Measurements from ENCODE around the gene SIX2.
"Not testable (repeated sequence)": the region's sequence is repeated elsewhere in the genome, so short reads cannot be mapped to it uniquely, and the experiment has no call there.

SIX2 gene

DNA sequence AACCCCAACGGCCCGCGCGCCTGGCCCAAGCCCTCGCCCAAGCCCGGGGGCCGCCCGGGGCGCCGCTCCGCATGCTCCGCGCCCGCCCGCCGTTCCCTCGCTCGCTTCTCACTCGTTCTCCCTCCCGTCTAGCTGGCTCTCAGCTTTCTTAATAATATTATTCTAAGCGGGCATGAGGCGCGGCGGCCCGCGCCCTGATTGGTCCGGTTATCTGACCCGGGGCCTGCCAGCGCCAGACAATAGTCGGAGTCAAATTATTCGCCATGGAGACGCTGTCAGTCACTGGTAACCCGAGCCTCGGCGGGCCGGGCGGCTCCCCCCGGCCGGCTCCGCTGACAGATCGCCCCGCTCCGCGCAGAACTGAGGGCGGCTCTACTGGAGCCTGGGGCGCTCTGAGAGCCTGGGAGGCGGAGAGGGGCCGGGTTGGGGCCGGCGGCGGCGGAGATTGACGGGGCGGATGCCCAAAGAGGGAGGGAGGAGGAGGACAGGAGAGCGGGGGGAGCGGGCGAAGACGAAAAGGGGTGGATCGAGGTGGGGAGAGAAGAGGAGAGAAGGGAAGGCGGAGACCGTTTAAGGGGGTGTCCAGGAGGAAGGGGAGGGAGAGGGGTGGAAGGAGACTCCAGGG, at the start of gene SIX2:
Gene SIX2, minus strand, starts transcription at position 150 of the 625 bp plus-strand sequence. CDS start 342 bp downstream, outside the sequence.
- DNase-seq, result peak in 6 of 56 donors; percentile 5 to 54 (median 13)

DNA sequence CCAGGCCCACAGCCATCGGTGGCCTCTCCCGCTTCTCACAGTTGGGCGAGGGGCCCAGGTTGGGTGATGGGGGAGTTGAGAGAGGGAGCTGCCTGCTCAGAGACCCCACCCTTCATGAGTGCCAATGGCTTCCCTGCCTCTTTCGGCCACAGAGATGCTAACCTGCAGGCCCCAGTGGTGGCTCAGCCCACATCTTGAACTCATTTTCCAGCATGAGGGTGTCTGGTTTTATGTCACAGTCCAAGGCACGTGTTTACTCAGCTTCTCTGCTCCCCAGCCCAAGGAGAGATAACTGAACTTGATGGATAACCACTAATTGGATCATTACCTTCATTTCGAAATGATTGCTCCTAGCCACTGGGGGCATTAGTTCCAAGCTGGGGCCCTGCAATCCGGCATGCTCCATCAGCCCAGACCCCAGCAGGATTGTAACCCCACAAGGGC, 45.9 kb upstream of the SIX2 start:
- no peak for DNase-seq

DNA sequence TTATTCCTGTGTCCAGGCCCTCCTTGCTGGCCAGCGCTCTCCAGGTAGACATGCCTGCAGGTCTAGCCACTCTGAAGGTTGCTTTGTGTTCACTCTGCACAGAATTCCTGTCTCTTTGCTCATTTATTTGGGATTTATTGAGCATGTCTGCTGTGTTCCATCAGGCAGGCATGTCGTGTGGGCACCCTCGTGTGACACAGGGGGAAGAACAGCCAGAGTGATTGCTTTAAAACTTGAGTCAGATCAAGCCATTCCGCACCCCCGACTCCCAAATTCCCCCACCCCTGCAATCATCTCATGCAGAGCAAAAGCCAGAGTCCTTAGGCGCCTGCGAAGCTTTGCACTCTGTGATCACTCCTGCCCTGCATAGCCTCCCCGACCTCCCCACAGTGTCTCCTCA, 44.7 kb upstream of the SIX2 start:
- DNase-seq, result peak in 1 of 56 donors; percentile 1

DNA sequence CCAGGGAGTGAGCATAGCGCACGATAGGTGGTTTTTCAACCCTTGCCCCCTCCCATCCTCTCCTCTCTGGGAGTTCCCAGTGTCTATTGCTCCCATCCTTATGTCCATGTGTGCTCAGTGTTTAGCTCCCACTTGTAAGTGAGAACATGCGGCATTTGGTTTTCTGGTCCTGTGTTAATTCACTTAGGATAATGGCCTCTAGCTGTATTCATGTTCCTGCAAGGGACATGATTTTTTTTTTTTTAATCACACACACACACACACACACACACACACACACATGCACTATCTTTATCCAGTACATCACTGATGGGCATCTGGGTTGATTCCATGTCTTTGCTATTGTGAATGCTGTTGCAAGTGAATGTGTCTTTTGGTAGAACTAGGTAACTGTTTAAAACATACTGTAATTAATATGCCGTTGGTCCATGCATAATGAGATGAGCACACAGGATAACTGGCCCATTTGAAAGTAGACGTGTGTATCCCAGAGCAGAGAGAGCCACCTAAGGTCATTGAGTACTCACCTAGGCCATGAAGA, 43.2 kb upstream of the SIX2 start:
- DNase-seq, result no peak

DNA sequence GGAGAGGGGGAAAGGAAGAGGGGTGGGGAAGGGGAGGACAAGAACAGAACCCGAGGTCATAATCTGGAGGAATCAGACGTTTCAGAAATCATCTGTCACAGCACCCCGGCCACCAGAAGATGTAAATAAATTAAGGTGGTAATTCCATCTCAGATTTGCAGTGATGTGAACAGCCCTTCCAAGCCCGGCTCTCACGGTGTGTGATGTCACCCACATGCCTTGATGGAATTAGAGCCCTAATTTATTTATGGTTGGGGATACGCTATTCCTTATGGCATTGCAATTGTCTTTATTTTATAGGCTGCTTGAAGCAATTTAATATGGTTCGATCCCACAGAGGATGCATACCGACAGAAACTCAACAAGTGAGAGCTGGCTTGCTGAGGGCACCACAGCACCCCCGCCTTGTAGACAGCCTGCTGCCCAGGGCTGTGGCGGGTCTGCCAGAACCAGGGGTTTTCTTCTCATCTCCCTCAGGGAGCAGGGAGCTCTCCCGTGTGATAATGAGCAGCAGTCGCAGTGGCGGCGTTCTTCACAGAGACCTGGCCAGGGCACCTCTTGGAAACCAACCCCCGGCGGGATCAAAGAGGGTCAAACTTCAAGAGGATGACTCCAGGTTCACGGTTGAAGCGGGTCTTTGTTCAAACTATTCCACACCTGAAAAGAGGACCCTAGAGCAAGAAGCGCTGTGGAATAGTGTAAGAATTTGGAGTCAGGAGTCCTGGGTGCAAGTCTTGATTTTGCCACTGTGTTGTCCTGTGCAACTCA, 40.5 kb upstream of the SIX2 start:
- DNase-seq, result no peak

DNA sequence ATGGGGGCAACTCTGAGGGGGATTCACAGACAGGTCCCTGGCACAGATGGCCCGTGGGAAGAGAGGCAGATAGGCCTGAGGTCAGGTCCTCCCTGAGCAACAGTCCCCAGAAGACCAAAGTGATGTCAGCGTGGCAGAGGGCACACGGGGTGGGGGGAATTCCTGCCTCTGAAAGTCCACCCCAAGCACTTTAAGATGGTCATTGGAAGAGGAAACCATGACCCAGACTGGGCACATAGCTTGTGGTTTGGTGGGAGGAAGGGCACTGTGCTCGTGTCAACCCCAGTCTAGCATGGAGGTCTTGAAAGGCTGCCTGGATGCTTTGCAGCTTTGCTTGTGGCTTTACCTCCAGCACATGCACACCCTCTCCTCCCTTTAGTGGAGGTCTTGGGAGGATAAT, 38.0 kb upstream of the SIX2 start:
- DNase-seq, result no peak

DNA sequence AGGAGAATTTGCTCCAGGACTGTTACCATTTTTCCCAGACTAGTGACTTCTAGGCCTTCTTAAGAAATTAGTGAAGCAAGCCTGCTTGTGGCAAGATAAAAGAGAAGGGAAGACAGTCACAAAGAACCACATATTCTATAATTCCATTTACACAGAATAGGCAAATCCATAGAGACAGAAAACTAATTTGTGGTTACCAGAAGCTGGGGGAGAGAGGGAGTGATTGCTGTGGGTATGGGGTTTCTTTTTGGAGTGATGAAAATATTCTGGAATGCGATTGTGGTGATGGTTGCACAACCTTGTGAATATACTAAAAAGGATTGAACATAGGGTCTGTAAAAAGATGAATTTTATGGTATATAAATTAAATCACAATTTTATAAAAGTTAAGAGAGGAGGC, 37.5 kb upstream of the SIX2 start:
- no peak for DNase-seq

DNA sequence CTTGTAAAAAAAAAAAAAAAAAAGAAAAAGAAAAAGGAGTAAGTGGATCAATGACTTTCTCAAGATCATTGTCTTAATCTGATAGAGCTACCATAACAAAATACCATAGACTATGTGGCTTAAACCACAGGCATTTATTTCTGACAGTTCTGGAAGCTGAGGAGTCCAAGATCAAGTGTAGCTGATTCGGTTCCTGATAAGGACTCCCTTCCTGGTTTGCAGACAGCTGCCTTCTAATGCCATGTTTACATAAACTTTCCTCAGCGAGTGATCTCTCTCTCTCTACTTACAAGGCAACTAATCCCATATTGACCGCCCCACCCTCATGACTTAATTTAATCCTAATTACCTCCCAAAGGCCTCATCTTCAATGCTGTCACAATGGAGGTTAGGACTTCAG, 36.5 kb upstream of the SIX2 start:
- no peak for DNase-seq

DNA sequence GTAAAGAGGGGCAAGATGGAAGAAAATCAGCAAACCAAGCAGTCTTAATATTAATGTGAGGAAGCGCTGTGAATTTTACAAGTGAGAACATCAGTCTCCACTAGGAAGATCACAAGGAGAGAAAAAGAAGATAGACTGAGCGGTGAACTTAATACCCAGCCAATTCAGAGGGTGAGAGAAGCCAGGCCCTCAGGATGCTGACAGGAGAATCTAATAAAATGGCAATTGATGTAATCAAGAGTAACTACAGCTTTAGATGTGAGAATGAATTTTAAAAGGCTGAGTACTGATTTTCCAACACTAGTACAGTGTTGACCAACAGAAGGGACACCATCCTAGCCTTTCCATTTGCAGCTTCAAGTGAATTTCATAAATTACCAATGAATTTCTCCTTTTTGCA, 35.7 kb upstream of the SIX2 start:
- DNase-seq, result no peak

DNA sequence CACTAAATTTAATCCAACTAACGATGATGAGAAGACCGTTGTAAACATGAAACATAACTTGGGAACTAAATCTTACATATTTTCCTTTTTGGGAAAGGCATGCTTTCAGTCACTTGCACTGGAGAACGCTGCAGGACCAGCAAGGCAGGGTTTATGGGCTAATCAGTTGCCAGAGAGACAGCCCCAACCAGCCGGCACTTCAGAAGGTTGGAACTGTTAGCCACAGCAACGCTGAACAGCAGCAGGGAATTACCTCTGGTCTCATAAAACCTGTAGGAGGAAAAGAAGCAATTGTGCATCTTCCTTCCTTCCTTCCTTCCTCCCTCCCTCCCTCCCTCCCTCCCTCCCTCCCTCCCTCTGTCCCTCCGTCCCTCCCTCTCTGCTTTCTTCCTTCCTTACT, 33.9 kb upstream of the SIX2 start:
- no peak for DNase-seq

DNA sequence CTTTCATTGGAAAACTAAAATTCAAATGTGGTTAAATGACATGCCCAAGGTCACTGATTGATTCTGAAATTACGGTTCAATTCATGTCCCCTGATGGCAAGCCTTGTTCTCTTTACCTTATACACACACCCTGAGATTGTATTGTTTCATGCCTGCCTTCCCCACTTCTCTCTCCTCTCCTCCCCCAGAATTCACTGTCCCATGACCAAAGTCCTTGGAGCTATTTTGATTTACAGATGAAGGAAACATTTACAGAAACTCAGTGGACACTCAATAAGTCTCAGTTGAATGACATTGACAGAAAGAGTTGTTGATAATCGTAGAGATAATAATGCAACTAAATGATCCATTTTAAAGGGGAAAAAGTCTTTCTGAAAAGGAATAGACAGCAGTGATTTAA, 33.1 kb upstream of the SIX2 start:
- DNase-seq, result no peak

DNA sequence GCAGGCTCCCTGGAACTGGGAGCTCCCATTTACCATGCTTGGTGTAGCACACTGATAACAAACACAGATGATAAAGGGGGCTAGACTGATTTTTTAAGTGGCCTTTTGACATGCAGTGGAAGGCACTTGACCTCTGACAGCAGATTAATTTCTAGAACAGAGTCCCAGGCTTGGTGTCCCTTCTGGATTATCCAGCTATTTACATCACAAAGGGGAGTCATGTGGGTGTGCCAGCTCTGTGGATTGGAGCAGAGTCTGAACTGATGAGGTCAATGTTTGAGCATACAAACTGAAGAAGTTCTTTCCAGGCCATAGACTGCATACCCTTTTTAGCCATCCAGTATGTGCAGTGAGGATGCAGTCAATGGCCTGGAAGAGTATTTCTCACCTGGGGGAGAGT, 31.5 kb upstream of the SIX2 start:
- DNase-seq, result no peak

DNA sequence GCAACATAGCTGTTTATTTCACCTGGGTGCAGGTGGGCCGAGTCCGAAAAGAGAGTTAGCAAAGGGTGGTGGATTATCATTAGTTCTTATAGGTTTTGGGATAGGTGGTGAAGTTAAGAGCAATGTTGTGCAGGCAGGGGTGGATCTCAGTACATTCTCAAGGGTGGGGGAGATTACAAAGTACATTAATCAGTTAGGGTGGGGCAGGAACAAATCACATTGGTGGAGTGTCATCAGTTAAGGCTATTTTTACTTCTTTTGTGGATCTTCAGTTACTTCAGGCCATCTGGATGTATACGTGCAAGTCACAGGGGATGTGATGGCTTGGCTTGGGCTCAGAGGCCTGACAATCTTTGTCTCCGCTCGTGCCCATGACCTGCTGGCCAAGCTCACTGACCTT, 30.6 kb upstream of the SIX2 start:
- DNase-seq, result not testable (repeated sequence)

DNA sequence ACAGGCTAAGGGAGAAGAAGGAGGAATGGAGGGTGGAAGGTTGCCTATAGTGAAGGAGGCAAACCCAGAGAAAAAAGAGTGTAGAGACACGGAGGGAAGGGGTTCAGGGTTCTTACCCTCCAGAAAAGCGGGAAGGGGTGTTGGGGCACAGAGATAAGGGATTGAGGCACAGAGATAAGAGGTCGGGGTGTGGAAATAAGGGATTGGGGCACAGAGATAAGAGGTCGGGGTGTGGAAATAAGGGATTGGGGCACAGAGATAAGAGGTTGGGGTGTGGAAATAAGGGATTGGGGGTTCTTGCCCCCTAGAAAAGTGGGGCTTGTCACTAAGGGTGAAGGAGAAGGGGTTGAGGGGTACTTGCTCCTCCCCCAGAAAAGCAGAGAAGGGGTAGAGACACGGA, 29.6 kb upstream of the SIX2 start:
- DNase-seq, result not testable (repeated sequence)

DNA sequence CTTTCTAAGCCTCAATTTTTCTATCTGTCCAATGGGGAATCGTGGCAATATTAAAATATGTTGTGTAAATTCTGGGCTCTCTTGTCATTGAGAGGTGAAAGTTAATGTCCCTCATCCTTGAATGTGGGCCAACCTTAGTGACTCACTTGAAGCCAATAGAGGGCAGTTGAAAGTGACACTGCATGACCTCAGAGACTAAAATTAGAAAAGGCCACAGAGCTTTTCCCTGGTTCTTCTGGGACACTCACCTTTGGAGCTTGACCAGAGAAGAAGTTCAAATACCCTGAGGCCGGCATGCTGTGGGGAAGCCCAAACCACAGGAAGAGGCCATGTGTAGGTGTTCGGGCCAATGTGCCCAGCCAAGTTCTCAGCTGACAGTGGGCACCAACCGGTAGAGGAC, 24.1 kb upstream of the SIX2 start:
- no peak for DNase-seq

DNA sequence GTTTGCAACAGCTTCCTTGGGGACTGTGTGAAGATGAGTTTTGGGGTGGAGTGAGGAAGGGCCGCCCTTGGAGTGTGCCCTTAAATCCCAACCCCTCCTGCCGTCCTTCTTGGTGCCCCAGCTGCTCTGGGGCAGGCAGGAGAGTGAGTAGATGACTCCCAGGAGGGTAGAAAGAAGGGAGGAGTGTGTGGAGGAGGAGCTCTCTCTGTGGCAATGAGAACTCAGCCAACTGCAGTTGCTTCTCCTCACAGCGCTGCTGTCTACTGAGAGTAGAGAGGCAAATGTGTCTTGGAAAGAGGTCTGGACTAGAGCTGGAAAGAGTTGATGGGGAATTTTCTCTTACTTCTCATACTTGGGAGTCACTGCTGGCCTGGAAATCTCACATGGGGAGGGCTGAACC, 21.8 kb upstream of the SIX2 start:
- no peak for DNase-seq

DNA sequence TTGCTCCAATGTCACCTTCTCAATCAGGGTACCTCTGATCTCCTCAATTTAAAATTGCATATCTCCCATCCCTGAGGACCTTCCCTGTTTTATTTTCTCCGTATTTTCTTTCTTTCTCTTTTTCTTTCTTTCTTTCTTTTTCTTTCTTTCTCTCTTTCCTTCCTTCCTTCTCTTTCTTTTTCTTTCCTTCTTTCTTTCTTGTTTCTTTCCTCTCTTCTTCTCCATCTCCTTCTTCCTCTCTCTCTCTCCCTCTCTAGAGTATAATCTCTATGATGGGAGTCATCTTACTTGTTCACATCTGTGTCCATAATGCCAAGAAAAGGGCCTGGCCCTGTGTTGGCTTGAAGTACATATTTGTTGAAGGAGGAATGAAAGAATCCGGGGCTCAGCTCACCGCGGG, 21.3 kb upstream of the SIX2 start:
- DNase-seq, result no peak

DNA sequence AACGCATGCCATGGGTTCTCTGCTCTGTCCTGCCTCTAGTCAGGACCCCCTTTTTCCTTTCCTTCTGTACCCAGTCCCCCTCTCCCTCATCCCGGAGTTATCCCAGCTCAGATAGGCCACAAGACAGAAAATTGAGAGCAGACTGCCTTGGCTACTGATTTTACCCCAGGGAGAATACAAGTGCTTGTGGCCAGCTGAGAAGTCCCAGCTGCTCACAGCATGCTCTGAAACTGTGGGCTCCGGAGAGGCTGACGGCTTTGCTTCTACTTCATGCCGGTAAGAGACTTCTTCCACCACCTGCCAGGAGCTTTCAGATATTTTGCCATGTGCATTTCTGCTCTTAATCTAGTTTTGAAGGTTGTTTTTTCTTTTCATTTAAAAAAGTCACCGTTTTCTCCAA, 20.0 kb upstream of the SIX2 start:
- no peak for DNase-seq

DNA sequence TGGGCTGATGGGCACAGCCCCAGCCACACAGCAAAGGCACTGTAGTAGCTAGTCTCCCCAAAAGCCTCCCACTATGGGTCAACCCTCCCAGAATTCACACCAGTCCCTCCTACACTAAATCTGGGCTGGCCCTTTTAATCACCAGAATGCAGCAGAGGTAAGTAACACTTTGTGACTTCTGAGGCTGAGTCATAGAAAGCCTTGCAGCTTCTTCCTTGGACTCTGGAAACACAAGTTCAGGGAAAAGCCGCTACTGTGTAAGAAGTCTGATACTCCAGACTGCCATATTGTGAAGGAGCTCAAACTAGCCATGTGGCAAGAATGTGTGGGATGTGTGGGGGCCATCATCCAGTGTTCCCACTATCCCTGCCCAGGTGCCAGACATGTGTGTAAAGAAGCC, 19.0 kb upstream of the SIX2 start:
- DNase-seq, result no peak

DNA sequence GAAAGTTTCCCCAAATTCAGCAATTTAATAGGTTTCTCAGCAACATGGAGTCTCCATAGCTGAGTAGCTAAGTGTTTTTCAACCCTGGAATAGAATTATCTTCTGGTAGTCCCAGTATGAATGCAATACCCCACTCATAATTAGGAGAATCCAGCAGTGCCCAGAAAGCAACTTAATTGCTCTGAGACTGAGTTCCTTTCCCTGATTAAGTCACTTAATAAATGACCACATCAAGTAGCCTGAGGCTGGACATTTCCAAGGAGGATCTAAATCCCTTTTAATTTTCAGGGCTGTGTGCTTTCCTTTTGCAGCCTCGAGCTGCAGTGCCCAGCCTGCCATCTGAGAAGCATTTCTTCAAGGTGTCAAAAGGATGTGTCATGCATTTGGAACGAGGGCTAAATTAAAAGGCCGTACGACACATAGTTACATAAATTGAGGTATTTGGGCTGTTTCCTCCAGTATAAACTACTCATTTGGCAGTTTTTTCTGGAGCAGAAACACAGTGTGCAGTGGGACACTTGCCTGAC, 17.7 kb upstream of the SIX2 start:
- DNase-seq, result no peak

DNA sequence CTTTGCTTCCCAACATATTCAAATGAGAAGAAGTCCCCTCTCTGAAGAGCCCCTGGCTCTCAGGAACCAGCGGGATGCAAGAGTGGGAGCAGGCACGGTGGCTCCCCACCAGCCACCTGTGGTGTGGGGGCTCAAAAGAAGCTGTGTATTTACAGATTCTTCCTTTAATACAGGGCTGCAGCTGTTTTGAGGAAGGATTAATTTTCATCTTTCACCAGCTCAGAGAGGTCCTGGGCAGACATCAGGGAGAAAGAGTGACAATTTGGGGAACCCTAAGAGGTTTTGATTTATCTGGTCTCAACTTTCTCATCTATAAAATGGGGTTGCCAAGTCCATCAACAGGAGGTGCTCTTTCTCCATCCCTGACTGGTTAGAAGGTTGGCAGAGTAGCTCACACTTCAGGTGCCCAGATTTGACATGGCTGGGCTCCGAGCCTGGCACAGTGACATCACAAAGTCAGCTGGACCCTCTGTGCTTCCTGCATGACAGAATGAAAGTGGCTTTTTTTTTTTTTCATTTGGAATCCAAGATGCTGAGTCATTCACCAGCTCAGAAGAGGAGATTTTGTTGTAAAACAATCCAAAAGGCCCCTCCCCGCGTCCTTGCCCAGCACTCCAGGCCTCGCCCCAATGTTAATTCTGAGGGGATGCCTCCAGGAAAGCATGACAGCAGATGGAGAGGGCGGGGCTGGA, 15.5 kb upstream of the SIX2 start:
- peak in 1 of 56 donors; percentile 34 for DNase-seq

DNA sequence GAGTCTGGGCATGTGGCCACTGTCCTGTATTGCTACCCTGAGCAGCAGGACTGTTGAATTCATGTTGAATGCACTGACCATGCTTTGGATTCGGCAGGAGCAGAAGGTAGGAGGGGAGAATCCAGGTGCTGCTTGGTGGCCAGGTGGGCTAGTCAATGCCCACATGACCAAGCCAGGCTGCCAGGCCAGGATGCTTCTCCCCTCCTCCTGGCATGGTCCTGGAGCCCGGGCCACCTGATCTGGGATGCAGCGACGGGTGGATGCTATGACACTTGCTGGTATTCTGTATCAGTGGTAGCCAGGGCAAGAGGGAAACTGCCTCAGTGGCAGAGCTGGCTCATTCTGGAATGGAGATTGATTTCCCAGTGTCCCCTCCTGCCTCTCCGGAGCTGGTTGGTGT, 14.8 kb upstream of the SIX2 start:
- no peak for DNase-seq
